DMS 273 (cell line): Measurements from ENCODE around the gene GTPBP3.

Source experiments
- DNase-seq: peaks from one replicate; lab custom pipeline; 2025; ENCODE audit not compliant: unreplicated experiment; lab: John Stamatoyannopoulos, UW

Gene GTPBP3

GRCh38 chr19:17309198-17309964, 28.0 kb upstream of the GTPBP3 start, which contains the start of gene DDA1:
Gene DDA1 (plus strand): TSS chr19:17309563. CDS start chr19:17309655, 92 bp downstream.
- peak; percentile 100 for DNase-seq

- DNase-seq = peak; percentile 44
Measured at GRCh38 chr19:17309965-17310461, 27.3 kb upstream of the GTPBP3 start.

GRCh38 chr19:17311455-17312188, 25.7 kb upstream of the GTPBP3 start:
- DNase-seq = no peak

- no peak for DNase-seq
Measured at GRCh38 chr19:17312189-17313113, 24.9 kb upstream of the GTPBP3 start.

- DNase-seq = no peak
Measured at GRCh38 chr19:17314007-17314593, 23.3 kb upstream of the GTPBP3 start.

GRCh38 chr19:17318966-17319365, 18.4 kb upstream of the GTPBP3 start:
- no peak for DNase-seq

GRCh38 chr19:17319473-17320238, 17.7 kb upstream of the GTPBP3 start:
- no peak for DNase-seq

- DNase-seq = no peak
Measured at GRCh38 chr19:17320435-17320834, 16.9 kb upstream of the GTPBP3 start.

- DNase-seq = no peak
Measured at GRCh38 chr19:17321655-17322489, 15.5 kb upstream of the GTPBP3 start.

GRCh38 chr19:17322854-17323253, 14.5 kb upstream of the GTPBP3 start:
- no peak for DNase-seq

GRCh38 chr19:17323300-17323963, 13.9 kb upstream of the GTPBP3 start:
- DNase-seq = no peak

- no peak for DNase-seq
Measured at GRCh38 chr19:17323964-17324332, 13.4 kb upstream of the GTPBP3 start.

GRCh38 chr19:17324357-17325114, 12.8 kb upstream of the GTPBP3 start:
- DNase-seq = no peak

GRCh38 chr19:17325133-17325532, 12.2 kb upstream of the GTPBP3 start:
- no peak for DNase-seq

GRCh38 chr19:17325881-17326594, 11.3 kb upstream of the GTPBP3 start:
- no peak for DNase-seq

- DNase-seq = no peak
Measured at GRCh38 chr19:17326595-17326966, 10.8 kb upstream of the GTPBP3 start.

GRCh38 chr19:17327068-17327653, 10.2 kb upstream of the GTPBP3 start:
- DNase-seq = no peak
